MCF 10A (cell line): ENCODE measurements around the gene MBLAC1. TPM values are rescaled to one million over a fixed set of nuclear protein-coding genes. Genes with fewer than 3 reads are reported as not detected.

Source experiments
- BruUV-seq: library from RNA; stranded (reverse); fragments of 400-500 nt; replicated peaks from 2 replicates; lab custom pipeline; 2021; lab: Mats Ljungman, UMichigan
- CTCF ChIA-PET: fragments of 300-600 bp; sonication (Branson Sonifier 250); formaldehyde crosslinking; extraction: SDS; loops from one replicate; lab custom pipeline; 2021; ENCODE audit warnings: antibody characterized with exemption, inconsistent platforms; lab: Yijun Ruan, JAX
- POLR2A ChIA-PET: fragments of 300-600, 350-650 bp; sonication (Branson Sonifier 250); formaldehyde crosslinking; extraction: SDS; loops from one replicate; lab custom pipeline; 2020; ENCODE audit warnings: antibody characterized with exemption, inconsistent platforms; lab: Yijun Ruan, JAX
- DNase-seq: peaks from one replicate; pipeline ENCODE4 v3.0.0-alpha.2; 2018; ENCODE audit not compliant: unreplicated experiment
- H3K27ac Mint-ChIP-seq: one replicate; pipeline ENCODE4 v1.8.0; 2022; ENCODE audit warnings: mild to moderate bottlenecking, low read depth, mixed read lengths; ENCODE audit not compliant: unreplicated experiment
- H3K27me3 Mint-ChIP-seq: one replicate; pipeline ENCODE4 v1.8.0; 2022; ENCODE audit warnings: mixed read lengths; ENCODE audit not compliant: insufficient read depth, unreplicated experiment
- H3K36me3 Mint-ChIP-seq: one replicate; pipeline ENCODE4 v1.8.0; 2022; ENCODE audit warnings: mild to moderate bottlenecking, moderate library complexity, mixed read lengths; ENCODE audit not compliant: insufficient read depth, unreplicated experiment
- H3K4me1 Mint-ChIP-seq: one replicate; pipeline ENCODE4 v1.8.0; 2022; ENCODE audit warnings: mixed read lengths; ENCODE audit not compliant: insufficient read depth, unreplicated experiment
- H3K4me3 Mint-ChIP-seq: one replicate; pipeline ENCODE4 v1.8.0; 2022; ENCODE audit warnings: mild to moderate bottlenecking, moderate library complexity, mixed read lengths; ENCODE audit not compliant: unreplicated experiment
- H3K9me3 Mint-ChIP-seq: one replicate; pipeline ENCODE4 v1.8.0; 2022; ENCODE audit warnings: mixed read lengths; ENCODE audit not compliant: unreplicated experiment
- intact Hi-C: fragments of 100-400 bp; cut with micrococcal nuclease; formaldehyde crosslinking; loops from 2 replicates; pipeline ENCODE4 v1.14.1; 2022
- total RNA-seq: library from RNA; stranded (reverse); gene quantifications from 2 replicates; pipeline ENCODE4 v1.2.3, GENCODE V29; 2022
- TF ChIP-seq, protein P1 (sequence below): fragments of 200-600 bp; IDR thresholded peaks from one replicate; pipeline ENCODE4 v1.8.0; 2022; ENCODE audit warnings: antibody characterized with exemption, mild to moderate bottlenecking; ENCODE audit not compliant: unreplicated experiment

Gene MBLAC1
- total RNA-seq, 1 experiment from 2014 or later: 3.2 TPM

DNA sequence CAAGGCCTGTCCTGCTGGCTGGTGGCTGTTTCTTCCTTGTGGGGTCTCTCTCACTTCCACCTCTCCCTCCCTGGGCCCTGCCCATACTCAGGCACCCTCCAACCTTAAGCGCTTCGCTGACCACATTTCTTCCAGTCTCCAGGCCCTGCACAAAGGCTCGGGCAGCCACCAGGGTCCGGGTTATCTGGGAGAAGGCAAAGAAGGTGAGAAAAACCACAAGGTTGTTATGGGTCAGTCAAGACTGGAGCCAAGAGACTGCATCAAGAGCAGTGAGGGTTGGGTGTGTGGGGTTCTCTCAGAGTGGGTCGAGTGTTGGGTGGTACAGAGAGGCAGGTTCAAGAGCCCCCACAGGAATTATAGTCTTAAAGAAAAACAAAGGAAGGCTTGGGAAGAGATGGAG is 47.8 kb downstream of the MBLAC1 start:
- Mint-ChIP-seq H3K36me3 (no peaks in the 10 kb centered on the region), H3K27ac (no peak overlapping the region), H3K27me3 (peaks cover 14% of the 10 kb centered on the region), H3K4me1 (peaks cover 18% of the 10 kb centered on the region), H3K4me3 (no peak overlapping the region), H3K9me3 (no peaks in the 10 kb centered on the region)
- CTCF ChIA-PET: no interaction called here
- no peak for DNase-seq
- BruUV-seq: no TSS peak
- intact Hi-C loops: no loop called here
- POLR2A ChIA-PET: no interaction called here
- TF ChIP-seq, protein P1, sequence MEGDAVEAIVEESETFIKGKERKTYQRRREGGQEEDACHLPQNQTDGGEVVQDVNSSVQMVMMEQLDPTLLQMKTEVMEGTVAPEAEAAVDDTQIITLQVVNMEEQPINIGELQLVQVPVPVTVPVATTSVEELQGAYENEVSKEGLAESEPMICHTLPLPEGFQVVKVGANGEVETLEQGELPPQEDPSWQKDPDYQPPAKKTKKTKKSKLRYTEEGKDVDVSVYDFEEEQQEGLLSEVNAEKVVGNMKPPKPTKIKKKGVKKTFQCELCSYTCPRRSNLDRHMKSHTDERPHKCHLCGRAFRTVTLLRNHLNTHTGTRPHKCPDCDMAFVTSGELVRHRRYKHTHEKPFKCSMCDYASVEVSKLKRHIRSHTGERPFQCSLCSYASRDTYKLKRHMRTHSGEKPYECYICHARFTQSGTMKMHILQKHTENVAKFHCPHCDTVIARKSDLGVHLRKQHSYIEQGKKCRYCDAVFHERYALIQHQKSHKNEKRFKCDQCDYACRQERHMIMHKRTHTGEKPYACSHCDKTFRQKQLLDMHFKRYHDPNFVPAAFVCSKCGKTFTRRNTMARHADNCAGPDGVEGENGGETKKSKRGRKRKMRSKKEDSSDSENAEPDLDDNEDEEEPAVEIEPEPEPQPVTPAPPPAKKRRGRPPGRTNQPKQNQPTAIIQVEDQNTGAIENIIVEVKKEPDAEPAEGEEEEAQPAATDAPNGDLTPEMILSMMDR: no peak

DNA sequence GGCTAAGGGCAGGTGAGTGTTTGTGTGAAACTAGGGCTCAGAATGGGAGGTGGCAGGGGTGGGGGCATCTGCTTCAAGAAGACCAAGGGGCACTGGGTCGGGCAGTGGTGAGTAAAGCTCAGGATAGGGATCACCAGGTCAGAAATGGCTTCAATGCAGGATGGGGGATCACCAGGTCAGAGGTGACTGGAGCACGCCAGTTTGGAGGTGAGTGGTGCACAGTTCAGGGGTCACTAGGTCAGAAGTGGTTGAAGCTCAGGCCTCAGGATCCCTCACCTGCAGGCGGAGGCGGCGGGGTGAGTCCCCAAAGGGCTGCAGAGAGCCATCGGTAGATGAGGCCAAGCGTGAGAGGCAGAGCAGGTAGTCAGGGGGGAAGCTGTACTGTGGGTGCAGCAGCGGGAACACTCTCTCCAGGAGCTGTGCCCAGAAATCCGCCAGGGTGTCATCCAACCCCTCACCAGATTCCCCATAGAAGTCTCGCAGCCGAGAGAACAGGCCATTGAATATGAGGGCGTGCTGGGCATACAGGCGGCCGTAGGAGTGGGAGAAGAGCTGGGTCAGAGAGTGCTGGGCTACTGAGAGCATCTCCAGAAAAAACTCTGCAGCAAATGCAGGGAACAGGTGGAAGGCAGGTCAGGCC is 48.6 kb downstream of the MBLAC1 start:
- TF ChIP-seq, protein P1: no peak
- Mint-ChIP-seq H3K36me3 (no peaks in the 10 kb centered on the region), H3K27me3 (peaks cover 8% of the 10 kb centered on the region), H3K9me3 (no peaks in the 10 kb centered on the region), H3K27ac (no peak overlapping the region), H3K4me1 (peaks cover 15% of the 10 kb centered on the region), H3K4me3 (peak overlapping the region; percentile 47)
- intact Hi-C loops: no loop called here
- POLR2A ChIA-PET: interaction anchor here (0.8 to 0.9 kb wide), 2 partner anchors 15 to 16 kb away, joined by 3 to 4 read pairs; no protein-coding TSS in a partner anchor
- no peak for DNase-seq
- no TSS peak for BruUV-seq
- CTCF ChIA-PET: no interaction called here

DNA sequence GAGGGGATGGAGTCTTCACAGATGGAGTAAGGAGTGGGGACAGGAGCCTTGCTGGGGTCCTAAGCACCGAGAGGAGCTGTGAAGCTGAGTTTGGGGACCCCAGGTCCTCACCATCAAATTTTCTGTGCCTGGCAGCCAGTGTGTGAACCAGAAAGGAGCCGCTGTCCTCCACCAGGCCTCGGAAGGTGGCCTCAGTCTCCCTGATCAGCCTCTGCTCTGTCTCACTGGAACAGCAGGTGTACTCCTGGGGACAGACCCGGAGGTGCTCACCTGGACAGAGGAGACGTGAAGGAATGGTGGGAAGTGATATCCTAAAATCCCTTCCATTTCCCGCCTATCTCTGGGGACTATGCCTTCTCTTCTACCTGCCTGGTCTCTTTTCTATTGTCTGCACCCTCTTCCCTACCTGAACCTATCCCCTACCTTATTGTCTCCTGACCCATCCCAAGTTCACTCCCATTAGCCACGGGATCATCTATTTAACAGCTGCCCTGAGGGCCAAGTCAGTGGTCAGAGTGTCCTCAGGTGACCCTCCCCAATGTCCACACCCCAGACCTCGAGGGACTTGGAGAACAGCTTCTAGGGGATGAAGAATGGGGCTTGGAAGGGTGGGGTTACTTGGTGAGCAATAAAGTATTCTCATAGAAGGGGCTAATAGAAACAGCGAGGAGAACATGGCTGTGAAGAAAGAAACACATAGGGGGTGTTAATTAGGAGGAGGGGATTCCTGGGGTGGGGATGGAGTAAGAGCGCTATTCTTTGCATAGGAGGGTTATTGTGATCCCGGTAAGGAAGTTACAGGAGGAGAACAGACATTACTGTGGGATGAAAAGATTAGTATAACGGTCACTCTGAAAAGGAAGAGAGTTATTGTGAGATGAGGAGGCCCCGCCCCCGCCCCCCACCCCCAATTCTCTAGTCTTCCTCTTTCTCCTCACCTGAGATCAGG is 49.6 kb downstream of the MBLAC1 start:
- CTCF ChIA-PET: interaction anchor here (0.6 kb wide), 1 partner anchor 13 kb away, joined by 3 read pairs; no protein-coding TSS in a partner anchor
- Mint-ChIP-seq H3K4me3 (peak overlapping the region; percentile 73), H3K36me3 (no peaks in the 10 kb centered on the region), H3K27me3 (no peaks in the 10 kb centered on the region), H3K27ac (no peak overlapping the region), H3K9me3 (no peaks in the 10 kb centered on the region), H3K4me1 (peaks cover 10% of the 10 kb centered on the region)
- POLR2A ChIA-PET: interaction anchor here (0.8 to 1.7 kb wide), 8 partner anchors 8 to 252 kb away, joined by 3 to 8 read pairs (median 4); partner anchors contain the start of genes GAL3ST4, TRAPPC14 and ZCWPW1
- intact Hi-C loops: no loop called here
- DNase-seq: no peak
- TF ChIP-seq, protein P1: no peak
- no TSS peak for BruUV-seq
